Measurements from ENCODE around the gene CXCR4. TPM values are rescaled to one million over a fixed set of nuclear protein-coding genes. Genes with fewer than 3 reads are reported as not detected.

Gene CXCR4
- total RNA-seq, 4 donors from 2014 or later = 4.9 to 446 (median 22.2) TPM

GRCh38 chr2:136112317-136113208 is 5.4 kb downstream of the CXCR4 start:
- H3K4me3 ChIP-seq = no peak overlapping the region
- H3K9me3 ChIP-seq = no peaks in the 10 kb centered on the region
- H3K27ac ChIP-seq = peak overlapping the region in 2 of 4 donors; percentile 4 to 99
- peak in 1 of 3 donors; percentile 60 for DNase-seq
- TF ChIP-seq POLR2A (IDR thresholded peaks at IDR 0.05) (no peak), CTCF (IDR thresholded peaks at IDR 0.05) (no peak)
- H3K4me1 ChIP-seq = peaks cover 0 to 11% (median 5%) of the 10 kb centered on the region in 4 donors
- no peaks in the 10 kb centered on the region for H3K27me3 ChIP-seq
- peaks cover 0 to 14% (median 0%) of the 10 kb centered on the region in 3 donors for H3K36me3 ChIP-seq

- Histone ChIP-seq H3K4me1 (peaks cover 0 to 7% (median 5%) of the 10 kb centered on the region in 4 donors), H3K36me3 (peaks cover 0 to 14% (median 0%) of the 10 kb centered on the region in 3 donors), H3K4me3 (no peak overlapping the region), H3K9me3 (no peaks in the 10 kb centered on the region), H3K27ac (peak overlapping the region in 1 of 4 donors; percentile 99), H3K27me3 (no peaks in the 10 kb centered on the region)
- DNase-seq = no peak
- TF ChIP-seq POLR2A (IDR thresholded peaks at IDR 0.05) (no peak), CTCF (IDR thresholded peaks at IDR 0.05) (no peak)
These were observed 6.2 kb downstream of the CXCR4 start for GRCh38 chr2:136111711-136112110.

GRCh38 chr2:136110526-136110925 is 7.4 kb downstream of the CXCR4 start:
- Histone ChIP-seq H3K4me1 (peaks cover 0 to 7% (median 2%) of the 10 kb centered on the region in 4 donors), H3K4me3 (no peak overlapping the region), H3K27me3 (no peaks in the 10 kb centered on the region), H3K9me3 (no peaks in the 10 kb centered on the region), H3K36me3 (peaks cover 0 to 14% (median 0%) of the 10 kb centered on the region in 3 donors), H3K27ac (peak overlapping the region in 1 of 4 donors; percentile 99)
- no peak for DNase-seq
- TF ChIP-seq CTCF (IDR thresholded peaks at IDR 0.05) (no peak), POLR2A (IDR thresholded peaks at IDR 0.05) (no peak)

GRCh38 chr2:136108463-136108862 is 9.5 kb downstream of the CXCR4 start:
- Histone ChIP-seq H3K4me3 (no peak overlapping the region), H3K27ac (peak overlapping the region in 1 of 4 donors; percentile 43), H3K9me3 (no peaks in the 10 kb centered on the region), H3K36me3 (no peaks in the 10 kb centered on the region), H3K4me1 (no peaks in the 10 kb centered on the region), H3K27me3 (no peaks in the 10 kb centered on the region)
- DNase-seq = no peak
- TF ChIP-seq POLR2A (IDR thresholded peaks at IDR 0.05) (no peak), CTCF (IDR thresholded peaks at IDR 0.05) (no peak)

- Histone ChIP-seq H3K27ac (peak overlapping the region in 1 of 4 donors; percentile 43), H3K9me3 (no peaks in the 10 kb centered on the region), H3K4me3 (no peak overlapping the region), H3K36me3 (no peaks in the 10 kb centered on the region), H3K27me3 (no peaks in the 10 kb centered on the region), H3K4me1 (no peaks in the 10 kb centered on the region)
- TF ChIP-seq POLR2A (IDR thresholded peaks at IDR 0.05) = no peak
- TF ChIP-seq CTCF (IDR thresholded peaks at IDR 0.05) = no peak
- DNase-seq = no peak
These were observed 10.6 kb downstream of the CXCR4 start for GRCh38 chr2:136107051-136108033.

Data from Peyer's patch (tissue), 4 donors.